Lower leg skin (tissue), 3 donors: ENCODE data around the gene BCL3.

Source experiments
- POLR2A ChIP-seq, 2 donors: fragments of 450-650 bp; IDR thresholded peaks; one replicate each; pipeline ENCODE4 v1.6.1; 2016 to 2017; ENCODE audit warnings: antibody characterized with exemption in 2 of 2, mild to moderate bottlenecking in 1 of 2, moderate library complexity in 1 of 2
- TF ChIP-seq, protein P1 (sequence below), 3 donors: fragments of 450-650 bp; IDR thresholded peaks; one replicate each; pipeline ENCODE4 v1.5.1; 2016; ENCODE audit warnings: antibody characterized with exemption in 3 of 3, mild to moderate bottlenecking in 3 of 3, moderate library complexity in 2 of 3

DNA sequence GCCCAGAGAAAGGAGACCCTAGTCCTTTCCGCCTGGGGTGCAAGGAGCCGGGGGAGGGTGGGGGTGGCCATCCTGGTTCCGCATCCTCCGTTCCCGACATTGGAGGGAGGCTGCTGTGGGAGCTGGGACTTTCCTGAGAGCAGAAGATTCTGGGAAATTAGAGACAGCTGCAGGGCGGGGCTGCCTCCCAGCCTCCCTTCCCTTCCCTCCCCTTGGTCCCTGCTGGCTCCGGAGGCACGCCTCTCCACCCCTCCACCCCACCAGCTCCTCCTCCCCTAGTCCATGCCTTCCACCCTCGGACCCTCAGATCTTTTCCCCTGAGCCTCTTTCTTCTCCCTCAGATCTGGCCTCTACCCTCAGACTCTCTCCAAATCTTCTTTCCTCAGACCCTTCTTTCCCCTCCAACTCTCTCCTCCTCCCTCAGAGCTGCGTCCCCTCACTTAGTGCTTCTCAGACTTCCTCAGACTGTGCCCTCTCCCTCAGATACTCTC is 3.1 kb upstream of the BCL3 start:
- TF ChIP-seq, protein P1, sequence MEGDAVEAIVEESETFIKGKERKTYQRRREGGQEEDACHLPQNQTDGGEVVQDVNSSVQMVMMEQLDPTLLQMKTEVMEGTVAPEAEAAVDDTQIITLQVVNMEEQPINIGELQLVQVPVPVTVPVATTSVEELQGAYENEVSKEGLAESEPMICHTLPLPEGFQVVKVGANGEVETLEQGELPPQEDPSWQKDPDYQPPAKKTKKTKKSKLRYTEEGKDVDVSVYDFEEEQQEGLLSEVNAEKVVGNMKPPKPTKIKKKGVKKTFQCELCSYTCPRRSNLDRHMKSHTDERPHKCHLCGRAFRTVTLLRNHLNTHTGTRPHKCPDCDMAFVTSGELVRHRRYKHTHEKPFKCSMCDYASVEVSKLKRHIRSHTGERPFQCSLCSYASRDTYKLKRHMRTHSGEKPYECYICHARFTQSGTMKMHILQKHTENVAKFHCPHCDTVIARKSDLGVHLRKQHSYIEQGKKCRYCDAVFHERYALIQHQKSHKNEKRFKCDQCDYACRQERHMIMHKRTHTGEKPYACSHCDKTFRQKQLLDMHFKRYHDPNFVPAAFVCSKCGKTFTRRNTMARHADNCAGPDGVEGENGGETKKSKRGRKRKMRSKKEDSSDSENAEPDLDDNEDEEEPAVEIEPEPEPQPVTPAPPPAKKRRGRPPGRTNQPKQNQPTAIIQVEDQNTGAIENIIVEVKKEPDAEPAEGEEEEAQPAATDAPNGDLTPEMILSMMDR (IDR thresholded peaks at IDR 0.05): no peak
- no peak for TF ChIP-seq POLR2A (IDR thresholded peaks at IDR 0.05)
